Left forelimb (tissue), 1 donor: Measurements from ENCODE around the gene ASB9.
"Not testable (repeated sequence)": the region's sequence is repeated elsewhere in the genome, so short reads cannot be mapped to it uniquely, and the experiment has no call there.

Source experiments
- DNase-seq: peaks from one replicate; pipeline ENCODE4 v3.0.0-alpha.2; 2018; ENCODE audit warnings: low spot score

ASB9 gene

GRCh38 chrX:15241301-15241700, 28.6 kb downstream of the ASB9 start:
- no peak for DNase-seq

GRCh38 chrX:15240414-15240813, 29.5 kb downstream of the ASB9 start:
- DNase-seq: no peak

DNA sequence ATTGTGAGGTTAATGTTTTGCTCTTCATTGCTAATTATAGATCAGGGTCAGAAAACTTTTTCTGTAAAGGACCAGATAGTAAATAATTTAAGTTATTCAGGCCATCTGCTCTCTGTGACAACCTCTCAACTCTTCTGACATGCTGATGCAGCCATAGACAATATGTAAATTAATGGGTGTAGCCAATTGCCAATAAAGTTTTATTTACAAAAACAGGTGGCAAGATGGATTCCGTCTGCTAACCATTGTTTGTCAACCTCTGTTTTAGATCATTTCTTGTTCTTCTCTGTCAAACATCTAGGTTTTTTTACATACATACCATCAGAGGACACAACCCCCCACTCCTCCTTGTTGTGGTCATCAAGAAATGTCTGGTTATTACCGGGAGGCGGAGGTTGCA, 33.7 kb downstream of the ASB9 start:
- no peak for DNase-seq

DNA sequence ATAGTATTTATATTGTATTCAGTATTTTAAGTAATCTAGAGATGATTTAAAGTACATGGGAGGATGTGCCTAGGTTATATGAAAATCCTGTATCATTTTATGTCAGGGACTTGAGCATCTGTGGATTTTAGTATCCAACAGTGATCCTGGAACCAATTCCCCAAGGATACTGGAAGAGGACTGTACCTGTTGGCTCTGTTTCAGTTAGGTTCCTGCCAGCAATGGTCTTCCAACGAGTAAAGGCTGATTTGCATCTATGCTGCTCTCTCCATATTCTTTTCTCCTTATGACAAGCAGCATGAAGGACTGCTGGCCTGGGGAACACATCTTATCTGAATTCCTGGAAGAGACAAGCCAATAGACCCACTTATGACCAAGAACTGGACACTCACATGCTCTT, 34.9 kb downstream of the ASB9 start:
- no peak for DNase-seq

DNA sequence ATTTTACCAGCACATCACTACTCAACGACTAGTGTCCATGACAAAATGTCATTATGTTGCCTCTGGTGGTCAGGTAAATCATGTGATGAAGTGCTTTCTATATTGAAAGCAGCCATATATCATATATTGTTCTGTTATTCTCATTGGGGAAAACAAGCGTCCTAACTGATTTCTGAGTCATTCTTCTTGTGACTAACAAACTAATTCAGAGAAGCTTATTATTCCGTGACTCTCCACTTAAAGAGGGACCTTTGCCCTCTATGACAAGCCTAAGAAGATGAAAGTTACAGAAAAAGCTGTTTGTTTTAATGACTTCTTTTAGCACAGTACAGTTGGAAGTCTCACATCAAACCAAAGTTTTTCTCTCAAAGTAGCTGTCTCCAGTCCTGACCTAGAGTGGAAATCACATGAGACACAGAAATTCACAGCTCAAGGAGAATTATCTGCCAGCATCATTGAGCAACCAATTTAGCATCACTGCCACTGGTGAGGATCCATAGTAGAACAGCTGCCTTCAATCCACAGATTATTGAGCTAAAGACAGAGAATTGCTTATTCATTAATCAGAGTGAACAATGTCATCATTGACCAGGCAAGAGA, 36.4 kb downstream of the ASB9 start:
- DNase-seq: no peak

- no peak for DNase-seq
These were observed 45.1 kb downstream of the ASB9 start for GRCh38 chrX:15224747-15225146.

- no peak for DNase-seq
These were observed 48.6 kb downstream of the ASB9 start for GRCh38 chrX:15221321-15221720.

DNA sequence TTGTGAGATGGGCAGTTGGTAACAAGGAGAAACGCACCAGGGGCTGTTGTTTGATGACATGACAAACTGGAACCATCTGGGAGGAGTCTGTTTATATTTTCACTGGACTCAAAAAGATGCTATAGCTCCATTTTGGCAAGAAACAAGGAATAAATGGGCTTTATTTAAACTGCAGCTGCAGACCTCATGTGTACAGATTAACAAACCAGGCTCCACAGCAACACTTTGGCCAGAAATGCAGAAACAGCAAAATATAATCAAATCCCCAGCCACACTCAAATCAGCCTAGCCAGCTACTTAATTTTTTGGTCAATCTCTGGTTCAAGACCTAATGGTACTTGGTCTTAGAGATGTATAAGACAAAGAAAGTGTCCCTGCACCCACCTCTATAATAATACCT, 52.7 kb downstream of the ASB9 start:
- no peak for DNase-seq

DNA sequence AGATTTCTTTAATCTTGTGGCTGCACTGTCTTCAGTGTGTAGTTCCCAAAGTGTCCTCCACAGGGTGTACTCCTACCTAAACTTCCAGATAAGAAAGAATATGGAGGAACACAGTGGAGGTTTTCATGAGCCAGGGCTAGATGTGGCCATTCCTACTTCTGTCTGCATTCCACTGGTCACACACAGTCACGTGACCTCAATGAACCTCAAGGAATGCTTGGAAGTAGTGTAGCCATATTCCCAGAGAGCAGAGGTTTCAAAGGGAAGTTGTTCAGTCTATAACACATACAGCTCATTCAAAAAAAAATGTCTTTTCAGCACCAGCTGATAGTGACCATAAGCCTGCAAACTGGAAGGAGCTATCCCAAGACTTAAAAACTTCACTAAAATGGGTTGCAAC, 53.6 kb downstream of the ASB9 start:
- no peak for DNase-seq

- DNase-seq: no peak
These were observed 54.5 kb downstream of the ASB9 start for GRCh38 chrX:15215366-15215765.

DNA sequence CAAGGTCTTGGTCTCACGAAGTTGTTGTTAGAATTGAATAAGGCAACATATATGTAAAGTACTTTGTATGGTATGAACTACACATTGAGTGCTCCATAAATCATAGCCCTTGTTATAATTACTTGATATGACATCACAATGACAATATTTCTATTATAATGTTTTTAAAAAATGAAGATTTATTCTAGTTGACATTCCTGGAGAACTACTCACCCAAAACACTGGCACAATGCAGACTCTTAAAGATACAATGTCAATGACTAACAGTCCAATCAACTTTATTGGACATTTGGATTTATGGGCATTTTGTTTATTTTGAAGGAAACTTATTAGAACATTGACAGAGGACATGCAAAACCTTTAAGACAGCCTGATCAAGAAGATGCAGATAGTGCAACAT, 55.3 kb downstream of the ASB9 start:
- DNase-seq: no peak

GRCh38 chrX:15209096-15209495, 60.8 kb downstream of the ASB9 start:
- DNase-seq: no peak

GRCh38 chrX:15207994-15208393, 61.9 kb downstream of the ASB9 start:
- no peak for DNase-seq

DNA sequence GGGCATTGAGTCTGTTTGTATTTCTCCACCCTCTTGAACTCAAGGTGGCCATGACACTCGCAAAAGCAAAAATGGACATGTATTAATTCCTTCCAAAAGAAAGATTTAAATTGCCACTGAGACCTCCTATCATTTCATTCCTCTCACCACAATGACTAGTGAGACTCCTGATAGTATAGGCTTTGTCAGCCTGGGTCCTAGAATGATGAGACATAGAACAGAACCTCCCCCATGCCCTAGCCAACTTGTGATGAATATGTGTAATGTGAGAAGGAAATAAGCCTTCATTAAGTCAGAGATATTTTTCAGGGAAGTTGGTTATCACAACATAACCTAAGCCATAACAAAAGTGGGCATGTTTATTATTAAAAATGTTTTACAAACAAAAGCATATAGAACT, 62.5 kb downstream of the ASB9 start:
- no peak for DNase-seq

DNA sequence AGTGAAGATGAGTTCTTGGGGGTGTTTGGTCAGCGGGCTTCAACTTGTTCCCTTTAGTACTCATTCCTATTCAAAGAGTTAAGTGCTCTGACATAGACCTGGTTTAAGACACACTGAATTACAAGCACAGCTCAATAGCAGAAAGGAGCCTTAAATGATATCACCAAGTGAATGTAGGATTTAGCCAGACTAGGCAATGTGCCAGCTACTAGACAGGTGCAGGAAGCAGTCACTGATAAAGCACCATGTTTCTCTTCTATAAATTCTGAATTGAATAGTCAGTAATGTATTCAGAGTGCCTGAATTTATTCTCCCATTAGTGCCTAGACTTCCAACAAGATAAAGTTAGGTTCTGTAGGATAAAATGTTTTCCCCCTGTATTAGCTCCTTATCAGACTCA, 63.6 kb downstream of the ASB9 start:
- DNase-seq: no peak

GRCh38 chrX:15204130-15204751, 65.6 kb downstream of the ASB9 start:
- no peak for DNase-seq

DNA sequence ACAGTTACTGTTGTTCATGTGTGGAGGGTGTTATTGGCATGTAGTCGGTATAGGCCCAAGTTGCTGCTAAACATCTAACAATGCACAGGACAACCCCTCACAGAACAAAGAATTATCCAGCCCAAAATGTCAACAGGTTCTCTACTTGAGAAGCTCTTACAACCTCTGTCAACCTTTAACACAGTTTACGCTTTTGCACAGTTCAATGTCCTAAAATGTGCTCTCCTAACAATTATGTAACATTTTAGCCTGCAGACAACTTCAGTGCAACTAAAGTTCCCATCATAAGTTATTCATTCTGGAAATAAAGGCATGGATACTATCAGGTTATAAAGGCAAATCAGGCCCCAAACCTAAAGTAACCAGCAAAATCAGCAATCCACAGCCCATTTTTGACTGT, 66.2 kb downstream of the ASB9 start:
- no peak for DNase-seq

GRCh38 chrX:15202454-15203177, 67.3 kb downstream of the ASB9 start:
- DNase-seq: no peak

DNA sequence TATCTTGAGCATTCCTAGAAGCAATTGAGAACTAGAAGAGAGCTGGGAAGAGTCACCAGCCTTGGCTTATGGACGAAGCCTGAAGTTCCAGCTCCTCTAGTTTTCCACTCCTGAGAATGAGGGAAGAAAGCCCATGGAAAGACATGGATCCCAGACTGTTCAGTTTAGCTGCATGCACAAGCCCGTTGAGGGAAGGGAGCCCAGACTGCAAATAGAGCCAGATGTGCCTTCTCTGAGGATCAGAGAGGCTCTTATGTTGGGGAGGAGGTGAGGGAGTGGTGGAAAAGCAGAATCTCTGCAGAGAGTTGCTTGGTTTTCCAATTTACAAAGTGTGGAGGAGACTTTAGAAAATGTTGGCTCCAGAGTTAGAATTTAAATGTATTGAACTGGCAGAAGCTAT, 69.0 kb downstream of the ASB9 start:
- no peak for DNase-seq

DNA sequence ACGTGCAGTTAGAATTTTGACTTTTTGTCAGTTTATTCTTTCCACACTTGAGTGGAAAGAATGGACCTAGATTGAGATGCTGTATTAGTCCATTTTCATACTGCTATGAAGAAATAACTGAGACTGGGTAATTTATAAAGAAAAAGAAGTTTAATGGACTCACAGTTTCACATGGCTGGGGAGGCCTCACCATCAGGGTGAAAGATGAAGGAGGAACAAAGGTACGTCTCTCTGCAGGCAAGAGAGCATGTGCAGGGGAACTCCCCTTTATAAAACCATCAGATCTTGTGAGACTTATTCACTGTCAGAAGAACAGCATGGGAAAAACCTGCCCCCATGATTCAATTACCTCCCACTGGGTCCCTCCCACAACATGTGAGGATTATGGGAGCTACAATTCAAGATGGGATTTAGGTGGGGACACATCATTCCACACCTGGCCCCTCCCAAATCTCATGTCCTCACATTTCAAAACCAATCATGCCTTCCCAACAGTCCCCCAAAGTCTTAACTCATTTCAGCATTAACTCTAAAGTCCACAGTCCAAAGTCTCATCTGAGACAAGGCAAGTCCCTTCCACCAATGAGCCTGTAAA, 71.2 kb downstream of the ASB9 start:
- not testable (repeated sequence) for DNase-seq

DNA sequence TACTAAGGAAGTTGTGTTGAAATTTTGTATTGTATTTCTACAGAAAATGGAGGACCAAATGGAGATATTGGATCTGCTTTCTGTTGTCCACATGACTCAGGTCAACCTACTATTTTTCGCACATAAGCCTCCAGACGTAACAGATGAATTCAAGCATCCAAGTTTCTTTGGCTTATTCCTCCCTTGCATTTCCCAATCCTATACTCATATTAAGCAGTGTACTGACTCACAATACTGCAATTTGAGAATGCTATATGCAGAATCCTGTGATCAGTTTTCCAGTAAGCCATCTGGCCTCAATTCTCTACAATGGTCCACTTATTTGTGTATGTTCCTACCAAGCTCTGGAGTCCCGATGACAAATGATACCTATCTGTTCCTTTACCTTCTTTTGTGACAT, 75.7 kb downstream of the ASB9 start:
- no peak for DNase-seq
